Frontal cortex (tissue), 4 donors: ENCODE data around the gene MYO3A. TPM values are rescaled to one million over a fixed set of nuclear protein-coding genes. Genes with fewer than 3 reads are reported as not detected.

Experiments used
- DNase-seq, 2 donors: peaks; one replicate each; pipeline ENCODE4 v3.0.0; 2012; ENCODE audit warnings: low spot score in 2 of 2
- FAIRE-seq: peaks from 2 replicates; lab custom pipeline; 2012; peaks lifted over from hg19 to GRCh38; lab: Jason Lieb, UNC
- total RNA-seq: library from RNA; depleted of rRNA; stranded (reverse); fragments of >200 nt; gene quantifications from one replicate; pipeline ENCODE4 v1.2.3, GENCODE V29; 2014
- donor health status: control.
- donor health status: control.
- donor health status: control.

MYO3A gene, protein sequence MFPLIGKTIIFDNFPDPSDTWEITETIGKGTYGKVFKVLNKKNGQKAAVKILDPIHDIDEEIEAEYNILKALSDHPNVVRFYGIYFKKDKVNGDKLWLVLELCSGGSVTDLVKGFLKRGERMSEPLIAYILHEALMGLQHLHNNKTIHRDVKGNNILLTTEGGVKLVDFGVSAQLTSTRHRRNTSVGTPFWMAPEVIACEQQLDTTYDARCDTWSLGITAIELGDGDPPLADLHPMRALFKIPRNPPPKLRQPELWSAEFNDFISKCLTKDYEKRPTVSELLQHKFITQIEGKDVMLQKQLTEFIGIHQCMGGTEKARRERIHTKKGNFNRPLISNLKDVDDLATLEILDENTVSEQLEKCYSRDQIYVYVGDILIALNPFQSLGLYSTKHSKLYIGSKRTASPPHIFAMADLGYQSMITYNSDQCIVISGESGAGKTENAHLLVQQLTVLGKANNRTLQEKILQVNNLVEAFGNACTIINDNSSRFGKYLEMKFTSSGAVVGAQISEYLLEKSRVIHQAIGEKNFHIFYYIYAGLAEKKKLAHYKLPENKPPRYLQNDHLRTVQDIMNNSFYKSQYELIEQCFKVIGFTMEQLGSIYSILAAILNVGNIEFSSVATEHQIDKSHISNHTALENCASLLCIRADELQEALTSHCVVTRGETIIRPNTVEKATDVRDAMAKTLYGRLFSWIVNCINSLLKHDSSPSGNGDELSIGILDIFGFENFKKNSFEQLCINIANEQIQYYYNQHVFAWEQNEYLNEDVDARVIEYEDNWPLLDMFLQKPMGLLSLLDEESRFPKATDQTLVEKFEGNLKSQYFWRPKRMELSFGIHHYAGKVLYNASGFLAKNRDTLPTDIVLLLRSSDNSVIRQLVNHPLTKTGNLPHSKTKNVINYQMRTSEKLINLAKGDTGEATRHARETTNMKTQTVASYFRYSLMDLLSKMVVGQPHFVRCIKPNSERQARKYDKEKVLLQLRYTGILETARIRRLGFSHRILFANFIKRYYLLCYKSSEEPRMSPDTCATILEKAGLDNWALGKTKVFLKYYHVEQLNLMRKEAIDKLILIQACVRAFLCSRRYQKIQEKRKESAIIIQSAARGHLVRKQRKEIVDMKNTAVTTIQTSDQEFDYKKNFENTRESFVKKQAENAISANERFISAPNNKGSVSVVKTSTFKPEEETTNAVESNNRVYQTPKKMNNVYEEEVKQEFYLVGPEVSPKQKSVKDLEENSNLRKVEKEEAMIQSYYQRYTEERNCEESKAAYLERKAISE (N-terminal part only)
- 4.1 TPM for total RNA-seq

- FAIRE-seq (no peak), DNase-seq (no peak)
These were observed at the start of gene MYO3A for GRCh38 chr10:25933653-25934608. Gene MYO3A (plus strand): TSS chr10:25934229. CDS start chr10:25952111, 17,882 bp downstream.

GRCh38 chr10:25888627-25889026 is 45.4 kb upstream of the MYO3A start:
- FAIRE-seq = no peak

GRCh38 chr10:25890995-25891394 is 43.0 kb upstream of the MYO3A start:
- no peak for DNase-seq
- FAIRE-seq = no peak

More at GRCh38 chr10:25888627-25889026, 45.4 kb upstream of the MYO3A start:
- DNase-seq = no peak

DNA sequence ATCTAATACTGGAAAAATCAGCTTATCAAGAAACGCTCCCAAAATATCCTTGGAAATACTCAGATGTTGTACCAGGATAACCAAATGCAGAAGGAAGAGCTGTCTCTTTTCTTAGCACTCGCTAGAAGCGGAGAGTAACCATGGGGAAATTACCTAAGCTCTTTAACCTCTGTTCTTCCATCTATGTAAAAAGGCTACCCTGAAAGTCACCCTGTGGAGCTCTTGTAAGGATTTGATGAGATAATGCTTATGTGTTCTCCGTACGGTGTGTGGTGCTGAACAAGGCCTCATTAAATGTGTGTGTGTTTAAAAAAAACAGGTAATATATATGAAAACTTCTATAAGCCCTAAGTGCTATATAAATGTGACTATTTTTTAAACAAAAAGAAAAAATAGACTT is 38.2 kb upstream of the MYO3A start:
- FAIRE-seq (no peak), DNase-seq (no peak)

DNA sequence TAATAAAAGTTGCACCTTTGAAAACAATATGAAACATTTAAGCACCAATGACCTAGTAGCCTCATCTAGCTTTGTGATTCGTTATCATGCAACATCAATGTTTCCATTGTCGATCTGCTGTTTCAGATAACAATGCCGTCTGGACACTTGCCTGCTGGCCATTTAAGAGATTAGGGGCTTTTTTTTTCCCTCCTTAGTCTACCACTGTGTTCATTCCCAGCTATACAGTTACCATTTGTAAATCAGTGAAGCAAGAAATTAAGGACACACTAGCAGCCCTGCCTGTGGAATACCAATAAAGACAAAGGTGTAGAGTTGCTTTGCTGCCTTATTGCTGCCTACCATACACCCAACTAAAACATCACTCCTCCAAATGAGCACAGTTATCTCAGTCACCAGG is 37.6 kb upstream of the MYO3A start:
- DNase-seq = no peak
- no peak for FAIRE-seq

- no peak for DNase-seq
- no peak for FAIRE-seq
These were observed 34.7 kb upstream of the MYO3A start for GRCh38 chr10:25899304-25899703.

DNA sequence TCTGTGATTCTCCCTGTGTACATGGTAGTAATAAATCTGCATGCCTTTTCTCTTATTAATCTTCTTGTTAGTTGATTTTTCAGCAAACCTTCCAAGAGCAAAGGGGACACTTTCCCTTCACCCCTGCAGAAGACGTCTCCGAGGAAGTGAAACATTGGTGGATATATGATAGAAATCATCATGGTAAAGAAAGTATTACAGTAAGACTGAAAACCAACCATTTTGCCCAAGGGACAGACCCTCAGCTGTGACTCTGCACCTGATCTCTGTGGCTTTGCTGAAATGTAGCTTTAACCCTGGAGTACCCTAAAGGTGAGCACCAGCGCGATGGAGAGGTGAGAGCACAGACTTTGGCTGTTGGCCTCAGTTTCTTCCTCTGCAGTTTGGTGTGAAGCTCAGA is 32.8 kb upstream of the MYO3A start:
- FAIRE-seq = no peak
- DNase-seq = no peak

DNA sequence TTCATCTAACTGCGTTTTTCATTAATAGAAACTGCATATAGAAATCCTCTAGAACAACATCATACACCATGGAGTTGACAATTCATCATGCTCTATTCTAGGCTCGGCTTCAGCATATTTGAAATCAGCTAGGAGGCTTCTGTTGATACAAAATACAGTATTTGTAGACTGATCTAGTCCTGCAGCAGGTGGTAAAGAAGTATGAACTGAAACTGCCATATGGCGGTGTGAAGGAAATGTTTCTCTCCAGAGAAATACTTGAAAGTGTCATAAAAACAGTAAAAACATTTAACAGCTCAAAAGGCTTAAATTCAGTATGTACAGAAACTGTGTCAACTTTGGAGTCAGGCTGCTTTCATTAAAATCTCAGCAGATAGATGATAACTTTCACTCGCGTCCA is 32.0 kb upstream of the MYO3A start:
- FAIRE-seq = no peak

GRCh38 chr10:25907261-25907660 is 26.8 kb upstream of the MYO3A start:
- DNase-seq = no peak
- no peak for FAIRE-seq

More for the DNA sequence above, 32.0 kb upstream of the MYO3A start:
- DNase-seq = no peak

- DNase-seq (no peak), FAIRE-seq (no peak)
These were observed 21.2 kb upstream of the MYO3A start for GRCh38 chr10:25912866-25913265.

- DNase-seq (no peak), FAIRE-seq (no peak)
These were observed 19.3 kb upstream of the MYO3A start for GRCh38 chr10:25914776-25915175.

DNA sequence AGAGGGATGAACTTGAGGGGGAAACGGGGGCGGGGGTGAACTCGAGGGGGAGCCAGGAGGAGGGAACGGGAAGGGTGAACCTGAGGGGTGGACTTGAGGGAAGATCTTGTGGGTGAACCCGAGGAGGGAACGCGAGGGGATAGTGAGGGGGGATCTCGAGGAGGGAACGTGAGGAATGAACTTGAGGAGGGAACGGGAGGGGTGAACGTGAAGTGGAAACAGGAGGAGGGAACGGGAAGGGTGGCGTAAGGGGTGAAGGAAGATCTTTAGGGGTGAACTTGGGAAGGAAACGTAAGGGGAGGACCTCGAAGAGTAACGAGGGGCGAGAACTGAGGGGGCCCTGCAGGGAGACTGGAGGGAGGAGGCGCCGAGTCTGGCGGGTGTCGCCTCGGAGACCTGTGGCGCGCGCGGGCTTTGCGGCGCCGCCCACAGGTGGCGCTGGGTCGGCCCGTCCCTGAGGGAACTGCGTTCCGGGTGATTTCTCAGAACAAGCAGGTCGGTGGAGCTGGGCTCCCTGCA is 651 bp downstream of the MYO3A start:
- no peak for FAIRE-seq
- peak in 1 of 2 donors; percentile 7 for DNase-seq

DNA sequence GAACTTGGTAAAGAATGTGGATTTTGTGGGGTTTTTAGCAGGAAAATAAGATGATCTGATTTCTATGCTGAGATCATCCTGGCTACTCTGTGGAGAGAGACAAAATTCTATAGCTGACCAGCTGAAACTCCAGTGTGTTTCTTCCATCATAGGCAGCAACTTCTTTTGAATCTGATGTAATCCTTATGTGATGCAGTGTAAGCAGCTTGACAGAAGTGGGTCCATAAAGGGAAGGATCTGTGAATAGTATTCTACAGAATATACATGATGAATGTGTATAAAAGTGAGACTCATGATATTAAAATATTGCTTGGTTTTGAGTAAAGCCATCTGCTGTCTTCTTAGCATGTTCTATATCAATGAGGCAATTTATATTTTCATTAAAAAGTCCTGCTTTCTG is 4.4 kb downstream of the MYO3A start:
- FAIRE-seq = no peak

GRCh38 chr10:25944771-25945170 is 10.7 kb downstream of the MYO3A start:
- FAIRE-seq = no peak
- no peak for DNase-seq

More for the DNA sequence above, 4.4 kb downstream of the MYO3A start:
- DNase-seq = no peak

- DNase-seq = no peak
- FAIRE-seq = no peak
These were observed 18.8 kb downstream of the MYO3A start for GRCh38 chr10:25952857-25953256.

DNA sequence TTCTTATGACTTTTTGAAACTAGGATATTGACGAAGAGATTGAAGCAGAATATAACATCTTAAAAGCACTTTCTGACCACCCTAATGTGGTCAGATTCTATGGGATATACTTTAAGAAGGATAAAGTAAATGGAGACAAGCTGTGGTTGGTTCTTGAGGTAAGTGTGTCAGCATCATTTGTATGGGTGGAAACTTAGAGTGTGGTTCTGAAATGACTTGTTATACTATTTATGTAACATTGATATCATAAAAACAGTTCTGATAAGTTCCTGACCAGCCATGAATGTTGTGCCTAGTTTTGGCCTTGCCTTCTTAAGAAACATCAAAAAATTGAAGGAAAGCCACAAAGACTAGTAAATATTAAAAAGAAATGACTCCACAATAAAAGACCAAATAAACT is 20.8 kb downstream of the MYO3A start:
- FAIRE-seq (no peak), DNase-seq (no peak)

GRCh38 chr10:25959540-25960232 is 25.7 kb downstream of the MYO3A start:
- no peak for DNase-seq
- no peak for FAIRE-seq

DNA sequence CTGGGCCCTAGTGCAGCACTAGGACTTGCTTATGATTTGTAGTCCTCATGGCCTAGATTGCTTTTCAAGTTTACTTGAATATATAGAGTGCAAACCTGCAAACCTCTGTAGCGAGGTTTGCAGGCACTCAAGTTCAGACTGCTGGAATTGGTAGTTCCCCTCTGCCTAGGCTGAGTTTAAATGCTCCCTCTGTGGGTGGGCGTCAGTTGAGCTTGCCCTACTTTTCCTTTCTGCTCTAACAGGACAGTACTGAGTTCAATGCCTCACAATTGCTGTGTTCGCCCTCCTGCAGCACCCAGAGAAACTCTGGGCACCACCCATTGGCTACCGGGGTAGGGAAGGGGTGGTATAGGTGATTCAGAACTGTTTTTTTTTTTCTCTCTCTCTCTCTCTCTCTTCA is 31.6 kb downstream of the MYO3A start:
- FAIRE-seq (no peak), DNase-seq (no peak)
